CD4-positive, alpha-beta T cell treated with Interleukin-10 for 1 hour (primary cell): ENCODE results near the gene CADM1.

Experiments
- DNase-seq: peaks from one replicate; pipeline ENCODE4 v3.0.0-alpha.2; 2020

The CADM1 gene

DNA sequence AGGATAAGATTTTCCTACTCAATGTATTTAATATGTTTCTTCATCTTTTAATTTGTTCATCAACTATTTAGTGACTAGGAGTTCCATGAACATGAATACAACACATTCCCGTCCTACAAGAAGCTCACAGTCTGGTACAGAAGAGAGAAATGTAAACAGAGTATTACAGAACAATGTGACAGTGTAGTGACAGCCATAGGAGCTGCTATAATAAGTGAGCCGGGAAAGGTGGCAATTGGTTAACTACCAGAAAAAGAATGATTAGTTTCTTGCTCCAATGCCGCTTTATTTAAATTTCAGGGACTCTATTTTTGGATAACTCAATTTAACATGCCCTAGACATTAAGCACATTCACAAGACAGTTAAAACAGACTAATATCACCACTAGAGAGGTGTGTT lies 192.3 kb downstream of the CADM1 start:
- no peak for DNase-seq

DNA sequence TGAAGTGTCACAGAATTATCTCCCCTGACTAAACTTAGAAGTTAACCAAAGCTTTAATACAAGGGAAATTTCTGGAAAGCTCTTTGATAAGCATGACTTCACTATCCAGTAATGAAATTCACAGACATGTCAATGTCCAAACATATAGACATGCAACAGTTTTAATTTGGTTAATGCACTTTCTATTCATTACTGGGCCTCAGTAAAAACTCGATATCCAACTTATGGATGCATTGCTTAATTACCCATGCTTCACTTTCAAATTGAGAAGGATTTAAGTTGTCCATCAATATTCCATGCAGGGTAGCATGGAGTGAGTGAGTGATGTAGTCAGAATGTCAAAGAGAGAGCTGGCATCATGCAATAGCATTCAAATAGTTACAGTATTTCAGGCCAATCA lies 197.5 kb downstream of the CADM1 start:
- no peak for DNase-seq

DNA sequence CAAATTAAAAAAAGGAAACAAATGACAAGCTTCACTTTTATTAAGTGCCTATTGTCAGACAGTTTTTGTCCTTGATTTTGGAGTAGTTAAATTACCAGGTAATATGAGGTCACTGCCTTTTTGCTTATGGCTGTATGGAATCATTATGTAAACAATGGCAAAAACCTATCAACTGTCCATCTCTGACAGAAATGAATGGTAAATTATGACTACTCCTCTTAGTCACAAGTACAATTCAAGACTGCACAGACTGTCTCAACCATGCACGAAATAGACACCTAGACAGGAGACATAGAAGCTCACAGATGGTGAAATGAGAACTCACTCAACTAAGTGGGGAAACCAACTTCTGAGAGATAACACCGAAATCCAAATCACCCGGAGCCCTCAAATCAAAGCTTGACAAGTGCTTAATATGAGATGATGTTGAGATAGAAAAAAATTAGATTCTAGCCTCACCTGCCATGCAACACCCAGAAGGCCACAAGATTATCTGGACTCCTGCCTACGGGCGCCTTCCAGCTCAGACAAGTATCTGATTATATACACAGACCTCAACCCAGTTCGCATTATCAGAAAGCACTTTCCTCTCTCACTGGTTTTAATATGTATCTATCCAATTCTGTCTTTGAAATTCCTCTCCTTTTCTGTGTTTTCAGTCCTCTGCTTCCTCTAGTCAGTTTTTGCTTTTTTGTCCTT lies 199.3 kb downstream of the CADM1 start:
- no peak for DNase-seq

DNA sequence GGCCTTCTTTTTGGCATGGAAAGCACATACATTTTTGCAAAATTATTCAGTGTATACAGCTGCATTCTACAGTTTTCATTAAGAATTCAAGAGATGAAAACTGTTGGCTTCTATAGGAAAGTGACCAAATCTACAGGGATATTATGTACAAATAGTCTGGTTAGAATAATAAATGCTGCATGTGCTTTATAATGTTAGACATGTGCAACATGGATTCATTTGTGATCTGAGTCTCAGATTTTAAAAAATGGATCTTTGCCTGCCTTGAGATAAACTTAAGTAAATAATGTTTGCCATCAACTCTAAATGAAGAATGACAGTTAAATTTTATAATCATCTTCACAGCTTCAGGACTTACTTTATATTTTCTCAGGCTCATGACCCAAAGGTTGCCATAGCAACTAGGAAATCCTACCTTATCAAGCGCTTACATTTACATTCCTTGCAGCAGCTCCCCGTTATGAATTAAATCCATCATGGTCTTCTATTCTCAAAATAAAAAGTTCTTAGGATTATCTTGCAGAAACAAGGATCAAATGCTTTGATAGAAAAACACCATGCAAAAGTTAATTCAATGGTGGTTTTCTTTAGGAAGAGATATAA lies 200.2 kb downstream of the CADM1 start:
- DNase-seq = no peak

DNA sequence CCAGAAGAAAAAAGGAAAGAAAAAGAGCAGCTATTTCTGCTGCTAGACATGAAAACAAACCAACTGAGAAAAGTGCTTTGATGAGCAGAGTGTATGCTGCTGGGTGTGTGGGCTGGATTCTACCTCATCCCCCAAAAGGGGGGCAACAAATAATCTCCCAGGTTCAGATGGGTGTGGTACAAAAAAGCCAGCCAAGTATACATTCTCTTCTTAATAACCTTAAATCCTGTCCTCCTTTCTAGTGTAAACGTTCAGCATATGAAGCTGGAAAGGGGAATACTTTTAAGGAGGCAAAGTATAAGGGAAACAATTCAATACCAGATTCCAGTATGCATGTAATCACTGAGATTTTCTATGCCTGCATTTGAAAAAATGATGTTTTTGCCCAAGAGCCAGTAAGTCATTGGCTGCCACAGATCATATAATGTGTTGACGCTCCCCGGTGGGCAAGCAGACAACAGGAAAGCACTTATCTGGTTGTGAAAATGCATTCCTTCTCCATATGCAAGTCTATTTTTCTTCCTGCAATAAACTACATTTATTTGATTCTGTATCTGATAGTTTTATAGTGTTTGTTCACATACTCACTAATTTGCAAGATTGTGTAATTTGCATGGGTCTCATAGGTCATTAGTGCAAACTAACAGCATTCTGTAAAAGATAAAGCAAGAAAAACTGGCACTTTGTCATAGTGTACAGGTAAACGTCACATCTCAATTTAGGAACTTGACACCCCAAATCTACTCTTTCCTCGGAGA lies 201.1 kb downstream of the CADM1 start:
- no peak for DNase-seq

DNA sequence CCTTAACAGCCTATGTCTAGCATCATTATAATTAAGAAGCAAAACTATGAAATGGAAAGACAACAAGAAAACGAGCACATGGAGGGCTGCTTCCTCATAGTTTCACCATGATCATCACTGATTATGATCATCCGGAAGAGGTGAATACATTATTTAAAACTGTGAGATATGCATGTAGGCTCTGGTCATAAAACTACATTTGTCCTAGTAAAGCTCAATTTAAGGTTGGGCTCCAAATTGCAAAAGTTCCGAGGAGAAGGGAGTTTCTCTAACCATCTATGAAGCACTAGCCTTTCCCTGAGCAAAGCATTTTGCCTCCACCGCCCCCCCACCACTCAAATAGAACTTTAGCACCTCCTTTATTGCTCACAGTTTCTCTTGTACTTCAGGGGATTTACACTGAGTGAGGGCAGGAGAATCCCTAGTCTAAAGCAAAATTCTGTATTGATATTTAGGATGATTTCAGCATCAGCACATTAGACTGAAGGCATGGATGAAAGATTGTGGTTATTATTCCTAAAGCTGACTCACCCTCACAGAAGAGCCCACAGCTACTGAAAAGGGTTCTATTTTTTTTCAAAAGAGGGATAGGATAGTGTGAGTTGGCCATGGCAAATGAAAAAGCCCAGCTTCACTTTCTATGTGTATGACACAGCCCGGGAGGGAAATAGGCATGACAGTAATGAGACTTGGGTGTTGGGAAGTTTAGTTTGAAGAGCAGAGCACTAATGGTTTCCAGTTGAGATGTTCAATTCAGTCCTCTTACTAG lies 203.4 kb downstream of the CADM1 start:
- DNase-seq = no peak

DNA sequence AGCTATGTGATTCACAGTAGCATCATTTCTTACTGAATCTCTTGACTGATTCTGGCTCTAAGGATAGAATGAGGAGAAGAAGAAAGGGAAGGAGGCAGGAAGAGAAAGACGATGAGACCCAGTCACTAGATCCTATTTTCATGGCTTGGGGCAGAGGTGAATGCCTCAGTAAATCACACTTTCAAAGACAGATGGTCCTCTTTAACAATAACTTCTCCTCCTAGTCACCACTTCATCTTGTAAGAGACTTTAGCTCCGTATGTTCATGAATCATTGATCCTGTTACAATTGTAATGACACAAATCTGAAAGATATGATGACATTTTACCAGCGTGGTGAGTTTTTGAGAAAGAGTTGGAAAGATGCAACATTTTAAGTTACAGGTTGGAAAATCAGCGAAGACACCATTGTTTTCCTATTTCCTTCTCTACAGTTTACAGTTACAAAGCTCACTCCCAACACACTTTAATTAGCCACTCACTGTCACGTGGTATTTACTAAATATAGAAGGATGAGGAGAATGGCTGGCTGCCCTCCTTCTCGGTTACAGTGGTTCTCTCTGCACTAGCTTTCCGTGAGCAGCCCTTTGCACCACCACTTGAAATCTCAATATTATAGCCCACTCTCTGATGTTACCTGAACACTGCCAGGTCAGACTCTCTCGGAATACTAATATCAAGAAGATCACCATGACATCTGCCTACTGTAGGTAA lies 205.8 kb downstream of the CADM1 start:
- DNase-seq = no peak

DNA sequence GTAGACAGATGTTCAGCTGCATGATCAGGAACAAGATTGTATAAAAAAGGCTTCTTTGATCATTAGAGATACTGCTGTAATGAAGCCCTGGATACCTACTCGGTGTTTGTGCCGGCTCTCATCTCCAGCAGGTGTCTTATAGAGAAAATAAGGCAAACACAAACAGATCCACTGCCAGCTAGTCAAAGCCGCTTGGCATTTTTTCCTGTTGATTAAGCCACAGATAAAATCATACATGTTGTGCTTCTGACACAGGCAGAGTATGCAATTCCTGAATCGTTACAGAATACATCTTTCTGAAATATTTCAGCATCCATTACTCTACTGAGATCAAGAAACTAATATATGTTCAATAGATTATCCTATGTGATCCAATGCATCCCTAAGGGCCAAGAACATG lies 206.9 kb downstream of the CADM1 start:
- DNase-seq = no peak

DNA sequence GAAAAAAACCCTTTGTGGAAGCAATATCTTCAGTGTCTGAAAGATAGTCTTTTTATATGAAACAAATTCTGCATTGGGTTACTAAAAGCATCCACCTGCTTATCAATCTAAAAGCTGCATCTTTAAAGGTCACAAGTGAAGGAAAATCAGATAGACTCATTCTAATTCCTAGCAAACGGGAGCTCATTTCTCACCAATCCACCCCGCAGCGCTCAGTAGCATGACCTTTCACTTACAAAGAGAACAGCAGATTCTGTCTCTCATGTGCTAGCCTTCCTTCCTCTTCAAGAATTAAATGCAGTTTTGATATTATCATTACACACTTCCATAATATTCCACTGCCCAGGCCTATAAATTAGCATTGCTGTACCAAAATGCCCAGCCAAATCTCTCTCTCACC lies 212.9 kb downstream of the CADM1 start:
- DNase-seq = no peak

DNA sequence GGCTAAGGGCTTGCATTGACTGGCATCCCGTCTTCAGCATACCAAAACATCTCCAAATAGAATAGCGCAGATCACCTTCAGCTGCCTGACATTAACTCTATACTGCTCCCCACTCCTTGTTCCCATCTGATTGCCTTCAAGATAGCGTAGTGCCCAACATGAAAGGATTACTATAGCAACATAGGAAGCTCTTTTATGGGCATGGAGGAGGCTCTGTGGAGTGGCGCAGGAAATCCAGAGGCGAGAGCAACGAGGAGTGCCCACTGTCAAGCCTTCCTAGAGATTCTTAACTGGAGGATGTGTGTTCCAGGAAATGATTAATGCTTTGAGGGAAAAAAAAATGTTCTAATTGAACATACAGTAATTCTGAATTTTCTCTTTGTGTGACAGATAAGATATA lies 213.3 kb downstream of the CADM1 start:
- no peak for DNase-seq

DNA sequence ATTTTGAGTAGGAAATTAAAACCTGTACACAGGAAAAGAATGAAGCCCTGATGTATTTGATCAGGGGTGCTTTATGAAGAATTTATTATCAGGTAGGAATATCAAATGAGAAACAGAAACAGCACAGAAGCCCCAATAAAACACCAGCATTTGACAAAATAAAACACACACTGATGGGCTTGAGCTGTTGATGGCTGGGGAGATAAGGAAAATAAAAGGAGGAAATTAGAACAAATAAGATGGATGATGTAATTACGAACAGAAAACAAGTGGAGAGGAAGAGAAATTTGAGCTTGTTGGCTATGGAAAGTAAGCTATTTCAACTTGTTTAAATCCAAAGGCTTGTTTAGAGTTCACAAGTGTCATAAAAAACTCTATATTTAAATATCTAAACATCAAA lies 213.7 kb downstream of the CADM1 start:
- no peak for DNase-seq

DNA sequence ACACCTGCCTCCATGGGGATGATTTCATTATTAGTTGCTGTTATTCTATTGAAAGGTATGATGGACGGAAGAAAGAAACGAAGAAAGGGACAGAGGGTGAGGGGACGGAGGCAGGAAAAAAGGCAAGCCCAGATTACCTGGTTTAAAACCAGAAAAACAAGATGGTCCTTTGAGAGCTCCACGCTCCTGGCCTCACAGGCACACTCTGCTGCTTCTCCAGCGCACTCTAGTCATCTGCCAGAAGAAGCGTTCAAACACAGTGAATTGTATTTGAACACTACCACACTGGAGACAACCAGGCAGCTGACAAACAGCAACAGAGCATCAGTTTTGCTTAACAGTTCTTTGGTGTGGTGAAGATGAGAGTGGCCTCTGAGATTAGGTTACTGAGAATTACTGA lies 216.9 kb downstream of the CADM1 start:
- DNase-seq = no peak

DNA sequence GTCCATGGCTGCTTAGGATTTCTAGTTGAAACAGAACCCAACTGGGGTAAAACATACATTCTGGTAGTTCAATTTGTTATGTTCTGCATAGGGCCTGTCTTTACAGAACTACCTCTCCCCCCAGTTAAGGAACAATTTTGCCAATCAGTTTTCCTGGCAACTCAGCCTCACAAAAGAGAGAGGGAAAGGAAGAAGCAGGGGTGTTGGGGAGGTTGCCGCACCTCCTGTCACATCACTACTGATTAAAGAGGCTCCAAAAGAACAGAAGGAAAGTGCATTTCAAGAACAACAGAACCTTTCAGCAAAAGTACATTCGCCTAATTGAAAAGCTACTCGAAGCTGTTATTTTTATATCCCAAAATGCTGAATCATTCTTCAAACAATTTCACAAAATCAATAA lies 217.6 kb downstream of the CADM1 start:
- no peak for DNase-seq

DNA sequence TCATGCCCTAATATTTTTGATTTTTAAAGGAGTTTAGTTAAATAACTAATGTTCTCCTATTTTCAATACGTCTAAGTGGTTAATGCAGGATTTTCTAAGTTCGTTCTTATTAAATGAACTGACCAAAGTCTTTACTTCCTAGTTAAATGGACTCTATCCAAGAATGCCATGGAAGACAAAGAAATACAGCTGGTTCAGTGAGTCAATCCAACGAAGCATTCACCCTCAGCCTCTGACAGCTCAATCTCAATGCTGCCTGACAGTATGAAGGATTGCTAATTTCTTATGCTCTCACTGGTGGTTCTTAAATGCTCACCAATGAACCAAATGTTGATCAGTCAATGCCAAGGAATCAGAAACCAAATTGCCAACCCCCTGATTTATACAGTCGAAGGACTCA lies 219.4 kb downstream of the CADM1 start:
- no peak for DNase-seq

DNA sequence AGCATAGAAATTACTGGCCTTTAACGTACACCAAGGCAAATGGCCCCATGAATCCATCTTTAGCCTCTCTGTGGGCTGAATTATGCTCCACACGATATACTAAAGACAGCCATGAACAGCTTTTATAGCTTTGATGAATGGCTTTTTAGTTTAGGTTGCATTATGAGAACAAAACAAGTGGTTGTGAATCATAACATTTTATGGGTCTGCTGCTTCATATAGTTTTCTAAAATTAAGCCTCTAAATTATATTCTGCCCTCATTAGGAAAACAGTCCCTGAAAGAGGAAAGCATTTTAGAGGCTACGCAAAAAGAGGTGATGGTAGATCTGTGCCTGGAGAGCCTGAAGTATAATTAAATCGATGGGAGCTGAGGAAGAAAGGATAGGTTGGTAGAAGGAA lies 221.3 kb downstream of the CADM1 start:
- DNase-seq = no peak

DNA sequence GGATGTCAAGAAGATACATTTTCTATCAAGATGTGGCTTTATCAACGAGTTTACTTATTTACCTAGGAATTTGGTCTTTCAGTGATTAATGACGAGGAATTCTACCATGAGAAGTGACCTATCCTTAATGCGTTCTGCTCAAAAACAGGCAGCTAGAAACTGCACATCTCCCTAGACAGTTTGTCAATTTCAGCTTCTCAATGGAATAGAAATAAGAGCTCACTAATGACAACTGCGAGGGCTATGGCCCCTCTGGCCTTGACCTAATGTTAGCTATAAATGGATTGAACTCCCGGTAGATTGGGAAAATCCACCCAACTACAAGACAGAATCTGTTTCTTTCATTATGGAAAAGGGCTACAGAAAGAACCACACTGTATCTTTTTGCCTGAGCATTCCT lies 223.4 kb downstream of the CADM1 start:
- DNase-seq = no peak

DNA sequence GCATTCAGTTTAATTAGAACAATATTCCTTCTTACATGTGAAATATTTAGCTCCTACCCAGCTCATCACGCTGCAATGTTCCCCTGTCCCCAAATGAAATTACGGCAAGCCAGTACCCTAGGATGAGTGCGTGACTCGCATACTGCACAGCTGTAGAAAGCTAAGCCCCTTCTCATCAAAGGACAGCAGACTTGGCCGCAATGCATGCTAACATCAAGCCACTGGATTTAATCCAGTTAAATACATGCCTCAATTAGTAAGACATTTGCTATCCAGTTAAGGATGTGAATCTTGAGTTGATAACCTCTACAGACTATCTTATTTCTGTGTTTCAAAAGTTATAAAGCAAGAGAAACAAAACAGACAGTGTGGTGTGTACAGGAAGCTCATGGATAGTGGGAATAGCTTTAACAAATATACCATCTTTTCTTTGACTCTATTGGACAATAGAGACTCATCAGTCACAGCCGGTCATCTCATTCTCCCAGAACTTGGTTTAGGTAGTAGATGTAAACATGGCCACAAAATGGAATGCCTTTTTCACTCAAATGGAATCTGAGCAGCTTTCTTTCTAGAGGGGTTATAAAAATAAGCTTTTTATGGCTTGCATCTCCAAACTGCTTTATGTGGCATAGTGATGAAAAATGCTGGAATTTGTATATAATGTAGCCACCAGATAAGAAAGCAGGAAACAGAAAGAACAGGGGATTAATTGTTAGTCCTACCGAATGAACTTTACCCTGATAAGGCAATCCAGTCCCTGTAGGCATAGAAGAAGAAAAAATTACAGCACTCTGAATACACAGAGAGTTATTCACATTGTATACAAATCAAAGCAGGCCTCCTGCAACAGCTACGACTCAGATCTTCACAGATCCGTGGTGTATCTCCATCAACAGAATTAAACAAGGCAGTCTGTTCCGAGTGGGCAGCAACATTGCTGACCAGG lies 224.1 kb downstream of the CADM1 start:
- DNase-seq = no peak

DNA sequence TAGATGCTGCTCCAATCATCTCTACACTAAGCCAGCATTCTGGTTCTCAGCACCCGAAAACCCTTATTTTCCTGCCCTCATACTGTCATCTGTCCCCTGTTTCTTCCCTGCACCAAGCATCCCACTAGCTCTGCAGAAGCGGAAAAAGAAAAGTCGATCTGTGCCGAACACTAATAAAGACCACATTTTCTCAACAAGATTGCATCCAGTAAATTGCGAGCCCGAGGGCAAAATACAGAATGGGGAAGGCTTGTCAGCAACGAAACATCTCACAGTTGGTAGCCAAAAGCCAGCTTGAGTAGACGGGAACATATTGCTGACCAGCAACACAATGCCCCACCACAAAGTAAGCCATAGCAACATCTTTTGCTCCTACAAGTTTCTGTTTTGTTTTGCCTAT lies 227.4 kb downstream of the CADM1 start:
- no peak for DNase-seq

DNA sequence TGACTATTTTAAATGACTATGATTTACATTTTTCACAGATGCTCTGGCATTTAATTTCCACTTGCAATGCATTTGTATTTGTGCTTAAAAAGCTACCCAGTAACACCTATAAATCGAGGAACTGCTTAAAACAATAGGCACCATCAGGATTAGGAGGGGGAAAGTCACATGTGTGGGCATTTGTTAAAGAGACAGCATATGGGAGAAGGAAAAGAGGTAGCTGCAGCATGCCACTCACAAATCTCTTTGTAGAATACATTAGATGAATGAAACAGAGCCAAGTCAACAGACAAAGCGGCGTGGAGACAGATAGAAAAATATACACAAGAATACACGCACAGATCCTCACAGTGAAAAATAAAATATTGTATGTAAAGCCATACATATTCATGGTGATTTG lies 228.0 kb downstream of the CADM1 start:
- no peak for DNase-seq

DNA sequence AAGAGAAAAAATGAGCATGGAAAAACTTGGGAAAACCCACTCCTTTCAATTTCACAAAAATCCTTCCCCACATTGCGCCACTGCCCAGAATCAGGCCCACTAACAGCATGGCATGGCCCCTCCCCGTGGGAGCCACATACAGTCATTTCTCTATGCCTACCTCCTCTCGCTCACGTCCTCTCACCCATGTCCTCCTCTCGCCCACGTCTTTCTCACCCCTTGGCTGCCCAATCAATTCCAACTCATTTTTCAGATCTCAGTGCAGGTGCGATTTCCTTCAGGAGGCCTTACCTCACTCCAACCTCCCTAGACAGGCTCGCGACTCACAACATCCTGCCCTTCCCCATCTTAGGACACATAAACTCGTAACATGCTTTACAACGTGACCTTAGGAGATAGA lies 229.2 kb downstream of the CADM1 start:
- DNase-seq = no peak

DNA sequence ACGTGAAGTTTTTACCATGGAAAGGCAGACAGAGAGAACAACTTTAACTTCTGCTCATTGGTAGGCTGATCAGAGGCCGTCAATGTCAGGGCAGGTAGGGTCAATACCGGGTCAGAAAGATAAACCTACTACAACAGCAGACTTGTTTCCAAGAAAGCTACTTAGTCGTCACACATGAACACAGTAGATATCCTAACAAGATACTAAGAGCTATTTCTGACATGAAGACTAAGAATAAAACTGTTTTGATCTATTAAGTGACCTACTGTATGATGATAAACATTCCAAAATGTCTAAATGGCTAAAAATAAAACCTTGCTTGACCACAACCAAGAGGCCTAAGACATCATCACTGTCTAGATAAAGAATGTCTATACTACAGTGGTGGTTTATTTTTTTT lies 231.3 kb downstream of the CADM1 start:
- no peak for DNase-seq

DNA sequence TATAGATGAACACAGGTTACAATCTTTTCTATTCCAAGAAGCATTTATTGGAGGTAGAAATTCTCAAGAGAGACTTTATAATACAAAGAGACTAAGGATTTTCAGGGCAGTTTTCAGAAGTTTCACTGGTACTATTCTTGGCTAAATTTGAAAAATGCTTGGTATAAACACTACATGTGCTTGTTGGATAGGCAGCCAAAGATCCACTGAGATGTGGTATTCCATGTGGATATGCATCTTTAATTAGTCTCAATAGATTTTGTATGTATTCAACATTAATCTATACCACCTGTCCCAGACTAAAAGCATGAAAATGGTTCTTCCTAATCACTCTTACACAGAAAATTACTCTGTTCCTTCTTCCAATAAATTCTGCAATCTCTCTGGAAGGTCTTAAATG lies 232.6 kb downstream of the CADM1 start:
- no peak for DNase-seq
